Esophagus (tissue), 2 donors: ENCODE results near the gene LRRC3B. TPM values are rescaled to one million over a fixed set of nuclear protein-coding genes. Genes with fewer than 3 reads are reported as not detected.

Source experiments
- H3K27ac ChIP-seq, 2 donors: one replicate each; pipeline ENCODE4 v1.5.1; 2013; ENCODE audit warnings: low read depth in 2 of 2, mild to moderate bottlenecking in 2 of 2, inconsistent platforms in 1 of 2, low read length in 1 of 2, moderate library complexity in 1 of 2
- H3K27me3 ChIP-seq, 2 donors: one replicate each; pipeline ENCODE4 v1.6.1; 2013; ENCODE audit warnings: low read length in 2 of 2, control low read depth in 1 of 2, mild to moderate bottlenecking in 1 of 2; ENCODE audit not compliant: insufficient read depth in 2 of 2, control insufficient read depth in 1 of 2
- H3K36me3 ChIP-seq, 2 donors: one replicate each; pipeline ENCODE4 v1.6.1; 2013; ENCODE audit warnings: low read length in 1 of 2; ENCODE audit not compliant: control insufficient read depth in 2 of 2, insufficient read depth in 2 of 2
- H3K4me1 ChIP-seq, 2 donors: one replicate each; pipeline ENCODE4 v1.6.1; 2013; ENCODE audit warnings: low read length in 1 of 2; ENCODE audit not compliant: control insufficient read depth in 2 of 2, insufficient read depth in 2 of 2
- H3K4me3 ChIP-seq, 2 donors: one replicate each; pipeline ENCODE4 v1.5.1; 2013; ENCODE audit warnings: low read length in 2 of 2, mild to moderate bottlenecking in 2 of 2, low read depth in 1 of 2, moderate library complexity in 1 of 2
- H3K9me3 ChIP-seq, 2 donors: one replicate each; pipeline ENCODE4 v1.6.1; 2013; ENCODE audit warnings: mild to moderate bottlenecking in 2 of 2, low read depth in 1 of 2, low read length in 1 of 2, moderate library complexity in 1 of 2; ENCODE audit not compliant: control insufficient read depth in 2 of 2, insufficient read depth in 1 of 2
- WGBS, 2 donors: extraction: QIAGEN DNeasy Blood & Tissue Kit; methylation state at CpG; one replicate each; pipeline ENCODE4 v1.1.7; 2013; 5-methylcytosine and 5-hydroxymethylcytosine counted together
- polyA plus RNA-seq, 2 donors: library from polyadenylated mRNA; stranded (reverse); fragments of 200-250 nt; gene quantifications; one replicate each; pipeline ENCODE4 v1.2.3, GENCODE V29; 2013
- donor health status: healthy with polysubstance abuse.
- donor health status: Bipolar disorder and iron deficiency.

LRRC3B gene
- polyA plus RNA-seq, 2 donors, result 0.02 to 0.13 TPM

DNA sequence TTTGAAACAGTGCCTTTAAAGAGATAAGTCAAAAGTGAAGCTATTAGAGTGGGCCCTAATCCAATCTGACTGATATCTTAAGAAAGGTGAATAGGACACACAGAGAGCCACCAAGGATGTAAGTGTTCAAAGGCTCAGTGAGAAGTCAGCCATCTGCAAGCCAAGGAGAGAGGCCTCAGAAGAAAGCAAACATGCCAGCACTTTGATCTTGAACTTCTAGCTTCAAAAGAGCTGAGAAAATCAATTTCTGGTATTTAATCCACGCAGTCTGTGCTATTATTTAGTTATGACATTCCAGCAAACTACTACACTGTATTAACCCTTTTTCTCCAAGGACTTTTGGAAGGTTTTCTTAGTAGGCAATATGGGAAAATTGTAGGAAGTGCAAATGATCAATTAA is 95.7 kb downstream of the LRRC3B start:
- WGBS, 2 donors, result 33 to 40% methylated on average over 1 of the region's 1 CpG
- Histone ChIP-seq H3K27ac (no peak overlapping the region), H3K4me3 (no peak overlapping the region), H3K27me3 (no peaks in the 10 kb centered on the region), H3K36me3 (no peaks in the 10 kb centered on the region), H3K4me1 (no peaks in the 10 kb centered on the region), H3K9me3 (peaks cover 0 to 4% of the 10 kb centered on the region in 2 donors)

- WGBS, 2 donors, result 65% methylated on average over 4 of the region's 4 CpGs
- H3K27ac ChIP-seq, result no peak overlapping the region
Measured at GRCh38 chr3:26719134-26719533, 96.6 kb downstream of the LRRC3B start.

DNA sequence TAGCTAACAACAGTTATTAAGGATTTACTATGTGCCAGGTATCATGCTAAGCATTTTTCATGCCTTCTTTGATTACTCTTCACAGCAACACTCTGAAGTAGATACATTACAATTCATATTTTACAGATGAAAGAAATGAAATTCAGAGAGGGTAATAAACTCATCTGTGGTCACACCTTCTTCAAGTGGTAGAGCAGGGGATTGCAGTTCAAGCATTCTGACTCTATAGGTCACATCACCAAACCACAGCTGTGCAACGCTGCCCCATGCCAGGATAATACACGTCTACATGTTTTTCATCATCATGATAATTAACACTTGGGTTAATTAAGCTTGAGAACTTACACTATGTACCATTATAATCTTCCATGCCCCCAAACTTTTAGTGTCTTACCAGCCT is 98.5 kb downstream of the LRRC3B start:
- 82 to 83% methylated on average over 2 of the region's 2 CpGs for WGBS, 2 donors
- Histone ChIP-seq H3K36me3 (no peaks in the 10 kb centered on the region), H3K27ac (no peak overlapping the region), H3K4me3 (no peak overlapping the region), H3K27me3 (no peaks in the 10 kb centered on the region), H3K9me3 (peaks cover 0 to 4% of the 10 kb centered on the region in 2 donors), H3K4me1 (no peaks in the 10 kb centered on the region)

More at GRCh38 chr3:26719134-26719533, 96.6 kb downstream of the LRRC3B start:
- H3K4me3 ChIP-seq, result no peak overlapping the region
- H3K4me1 ChIP-seq, result no peaks in the 10 kb centered on the region
- no peaks in the 10 kb centered on the region for H3K27me3 ChIP-seq
- no peaks in the 10 kb centered on the region for H3K36me3 ChIP-seq
- H3K9me3 ChIP-seq, result peaks cover 0 to 4% of the 10 kb centered on the region in 2 donors

DNA sequence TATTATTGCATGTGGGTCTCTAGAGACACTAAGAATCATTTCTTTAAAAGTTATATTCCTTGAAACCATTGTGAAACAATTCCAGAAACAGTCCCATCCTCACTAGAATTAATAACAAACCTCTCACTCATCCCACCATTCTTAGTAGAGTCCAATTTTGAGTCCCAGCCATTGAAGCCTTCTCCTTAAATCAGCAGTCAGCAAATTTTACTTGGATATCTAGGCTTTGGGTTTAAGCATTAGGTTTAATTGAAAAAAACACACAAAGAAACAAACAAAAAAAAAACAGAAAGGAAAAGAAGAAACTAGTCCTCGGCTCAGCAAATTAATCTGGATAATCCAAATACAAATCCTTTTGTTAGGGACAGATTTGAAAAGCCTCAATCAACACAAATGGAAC is 109.3 kb downstream of the LRRC3B start:
- no peaks in the 10 kb centered on the region for H3K27me3 ChIP-seq
- 69 to 81% methylated on average over 1 of the region's 1 CpG for WGBS, 2 donors

DNA sequence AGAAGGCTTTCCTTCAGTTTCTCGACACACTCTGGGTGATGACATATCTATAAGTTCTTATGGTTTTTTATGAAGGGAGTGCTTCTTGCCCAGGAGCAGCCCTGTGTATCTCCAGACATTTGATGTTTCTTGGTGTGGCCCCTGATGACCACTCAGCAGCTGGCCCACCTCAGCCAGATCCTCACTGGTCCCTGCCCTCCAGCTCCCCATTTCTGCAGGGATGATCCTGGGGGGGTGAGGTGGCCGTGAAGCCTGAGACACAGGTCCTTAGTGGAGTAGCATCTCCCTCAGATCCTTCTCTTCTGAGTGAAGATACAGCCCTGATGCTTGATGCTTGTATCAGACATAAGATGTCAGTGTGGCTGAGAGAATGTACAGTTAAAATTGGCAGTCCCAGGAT is 127.7 kb downstream of the LRRC3B start:
- no peaks in the 10 kb centered on the region for H3K36me3 ChIP-seq
- 82 to 83% methylated on average over 2 of the region's 2 CpGs for WGBS, 2 donors
- no peaks in the 10 kb centered on the region for H3K9me3 ChIP-seq
- H3K27me3 ChIP-seq, result no peaks in the 10 kb centered on the region
- no peak overlapping the region for H3K27ac ChIP-seq
- no peaks in the 10 kb centered on the region for H3K4me1 ChIP-seq
- H3K4me3 ChIP-seq, result no peak overlapping the region

More for the DNA sequence above, 109.3 kb downstream of the LRRC3B start:
- Histone ChIP-seq H3K4me1 (no peaks in the 10 kb centered on the region), H3K36me3 (no peaks in the 10 kb centered on the region), H3K4me3 (no peak overlapping the region), H3K9me3 (no peaks in the 10 kb centered on the region), H3K27ac (no peak overlapping the region)

GRCh38 chr3:26752466-26752865 is 129.9 kb downstream of the LRRC3B start:
- no peaks in the 10 kb centered on the region for H3K4me1 ChIP-seq
- no peaks in the 10 kb centered on the region for H3K9me3 ChIP-seq
- H3K27me3 ChIP-seq, result no peaks in the 10 kb centered on the region
- WGBS, 2 donors, result 68 to 79% methylated on average over 2 of the region's 2 CpGs
- H3K27ac ChIP-seq, result no peak overlapping the region
- H3K36me3 ChIP-seq, result no peaks in the 10 kb centered on the region
- no peak overlapping the region for H3K4me3 ChIP-seq

DNA sequence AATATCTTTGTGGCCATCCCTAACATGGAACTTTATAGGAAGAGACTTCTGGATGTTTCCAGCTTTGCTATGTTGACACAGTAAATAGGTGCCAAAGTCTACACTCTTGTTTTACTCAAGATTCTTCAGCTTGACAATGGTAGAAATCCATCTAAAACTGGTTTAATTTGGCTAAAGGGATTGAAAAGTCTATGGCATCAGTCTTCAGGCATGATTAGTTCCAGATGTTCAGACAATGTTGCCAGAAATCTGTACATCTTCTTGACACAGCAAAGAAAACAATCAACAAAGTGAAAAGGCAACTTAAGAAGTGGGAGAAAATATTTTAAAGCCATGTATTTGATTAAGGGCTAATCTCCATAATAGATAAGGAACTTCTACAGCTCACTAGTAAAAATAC is 130.5 kb downstream of the LRRC3B start:
- Histone ChIP-seq H3K27ac (no peak overlapping the region), H3K27me3 (no peaks in the 10 kb centered on the region), H3K9me3 (no peaks in the 10 kb centered on the region), H3K4me1 (no peaks in the 10 kb centered on the region), H3K36me3 (no peaks in the 10 kb centered on the region), H3K4me3 (no peak overlapping the region)

GRCh38 chr3:26757978-26758377 is 135.4 kb downstream of the LRRC3B start:
- Histone ChIP-seq H3K36me3 (no peaks in the 10 kb centered on the region), H3K4me1 (no peaks in the 10 kb centered on the region), H3K4me3 (no peak overlapping the region), H3K9me3 (no peaks in the 10 kb centered on the region), H3K27me3 (no peaks in the 10 kb centered on the region), H3K27ac (no peak overlapping the region)
